HG02763 (cell line): ENCODE data around the gene POLA1.

Experiments used
- ATAC-seq: cut with Tn5 transposase; IDR thresholded peaks from one replicate; pipeline ENCODE4 v1.9.1; 2021; ENCODE audit warnings: mild to moderate bottlenecking, moderate library complexity; ENCODE audit not compliant: unreplicated experiment

POLA1 gene

DNA sequence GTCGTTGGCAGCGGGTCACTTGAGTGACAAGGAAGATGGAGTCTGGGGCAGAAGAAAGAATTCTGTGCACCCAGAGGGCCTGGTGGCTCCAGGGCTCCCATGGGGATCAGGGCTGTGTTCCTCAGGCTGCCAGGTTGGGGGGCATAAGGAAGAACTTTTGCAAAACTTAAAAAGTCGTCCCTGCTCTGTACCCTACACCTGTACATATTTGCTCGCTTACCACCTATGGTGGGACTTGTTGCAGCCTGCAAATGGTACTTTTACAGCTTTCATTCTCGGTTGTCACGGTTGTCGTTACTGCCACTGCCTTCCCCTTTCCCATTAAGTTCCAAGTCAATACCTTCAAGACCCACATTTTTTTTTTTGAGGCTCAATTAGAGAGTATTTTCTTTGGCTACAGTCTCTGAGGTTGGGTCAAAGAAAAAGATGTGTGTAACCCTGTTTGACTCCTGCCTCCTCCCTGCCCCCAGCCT, 312.9 kb downstream of the POLA1 start:
- no peak for ATAC-seq

DNA sequence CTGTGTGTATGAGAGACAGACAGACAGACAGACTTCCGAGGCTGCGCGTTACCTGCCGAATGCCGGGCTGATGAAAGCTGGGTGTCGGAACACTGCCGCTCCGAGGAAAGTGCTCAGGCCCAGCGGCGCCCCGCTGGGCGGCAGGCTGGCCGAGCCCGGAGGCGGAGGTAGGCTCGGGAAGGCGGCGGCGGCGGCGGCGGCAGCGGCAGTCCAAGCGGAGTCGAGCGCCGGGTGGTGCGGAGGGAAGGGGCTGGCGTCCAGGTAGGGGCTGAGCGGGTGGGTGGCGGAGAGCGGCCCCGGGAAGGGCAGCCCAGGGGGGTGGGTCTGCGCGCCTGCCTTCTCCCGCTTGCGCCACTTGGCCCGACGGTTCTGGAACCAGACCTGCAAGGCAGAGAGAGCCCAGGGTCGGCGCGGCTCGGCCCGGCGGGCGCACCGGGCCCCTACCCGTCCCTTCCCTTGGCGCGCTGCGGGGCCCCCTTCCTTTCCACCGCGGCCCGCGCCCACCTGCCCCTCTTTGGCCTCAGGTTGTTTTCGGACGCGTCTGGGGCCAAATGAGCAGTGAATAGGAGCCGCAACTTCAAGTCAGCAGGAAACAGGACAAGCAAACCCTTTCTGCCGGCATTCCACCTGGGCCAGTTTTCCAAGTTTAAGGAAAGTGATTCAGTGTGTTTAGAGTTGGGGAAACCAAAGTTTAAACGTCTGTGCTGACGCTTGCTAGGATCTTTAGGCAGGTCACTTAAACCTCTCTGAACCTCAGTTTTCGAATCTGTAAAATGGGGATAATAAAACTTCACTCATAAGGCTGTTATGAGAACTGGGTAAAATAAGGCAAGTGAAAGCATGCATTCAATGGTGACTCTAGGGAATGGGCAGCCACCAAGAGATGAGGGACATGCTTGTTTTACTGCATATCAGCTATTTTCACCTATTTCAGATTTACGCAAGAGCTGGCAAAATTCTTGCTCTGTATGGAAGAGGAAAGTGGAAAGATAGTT, 313.6 kb downstream of the POLA1 start:
- no peak for ATAC-seq

DNA sequence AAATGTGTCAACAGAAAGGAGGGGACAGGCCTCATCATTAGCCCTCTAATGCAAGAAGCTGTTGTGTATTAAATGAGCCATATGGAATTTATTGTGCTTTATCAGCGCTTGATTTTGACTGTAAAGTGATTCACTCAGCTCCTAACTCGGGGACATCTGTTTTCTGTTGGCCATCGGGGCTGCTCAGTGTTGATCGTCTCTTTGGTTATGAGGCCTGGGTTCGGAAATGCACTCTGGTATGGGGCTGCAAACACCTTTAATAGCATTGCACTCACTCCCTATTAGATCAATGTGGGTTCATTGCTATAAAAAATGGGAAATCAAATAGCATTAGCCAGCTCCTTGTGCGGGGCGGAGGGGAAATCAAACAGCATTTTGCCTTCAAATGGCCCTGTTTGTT, 315.7 kb downstream of the POLA1 start:
- no peak for ATAC-seq

GRCh38 chrX:25010784-25011588, 317.3 kb downstream of the POLA1 start:
- no peak for ATAC-seq

GRCh38 chrX:25011589-25012432, 318.1 kb downstream of the POLA1 start:
- ATAC-seq, result no peak

- no peak for ATAC-seq
These were observed 318.7 kb downstream of the POLA1 start for GRCh38 chrX:25012433-25012735.

DNA sequence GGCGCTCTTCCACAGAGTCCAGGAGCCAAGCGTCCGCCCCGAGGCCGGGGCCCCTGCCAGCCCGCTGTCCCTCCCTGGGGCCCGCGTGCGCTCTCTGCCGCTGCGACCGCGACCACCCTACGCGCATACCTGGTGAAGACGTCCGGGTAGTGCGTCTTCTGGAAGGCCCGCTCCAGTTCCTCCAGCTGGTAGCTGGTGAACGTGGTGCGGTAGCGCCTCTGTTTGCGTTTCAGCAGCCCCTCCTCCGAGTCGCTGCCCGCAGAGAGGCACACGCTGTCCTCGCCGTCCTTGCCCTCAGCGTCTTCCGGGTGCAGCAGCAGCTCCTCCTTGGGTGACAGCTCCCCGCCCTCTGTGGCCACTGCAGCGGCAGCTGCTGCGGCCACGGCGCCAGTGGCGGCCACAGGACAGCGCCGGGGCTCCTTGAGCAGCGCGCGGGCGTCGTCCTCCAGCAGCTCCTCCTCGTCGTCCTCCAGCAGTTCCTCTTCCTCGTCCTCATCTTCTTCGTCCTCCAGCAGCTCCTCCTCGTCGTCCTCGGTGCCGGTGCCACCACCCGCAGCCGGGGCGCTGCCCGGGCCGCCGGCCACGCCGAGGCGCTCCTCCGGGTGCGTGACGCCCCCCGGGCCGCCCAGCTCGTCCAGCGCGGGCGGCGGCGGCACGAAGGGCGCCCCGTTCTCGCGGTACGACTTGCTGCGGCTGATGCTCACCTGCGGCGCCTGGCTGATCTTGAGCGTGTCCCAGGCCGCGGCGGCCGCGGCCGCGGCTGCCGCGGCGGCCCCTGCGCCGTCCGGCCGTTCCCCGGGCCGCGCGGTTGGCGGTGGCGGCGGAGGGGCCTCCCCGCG, 319.3 kb downstream of the POLA1 start:
- ATAC-seq, result no peak

- no peak for ATAC-seq
These were observed 320.1 kb downstream of the POLA1 start for GRCh38 chrX:25013632-25014365.

DNA sequence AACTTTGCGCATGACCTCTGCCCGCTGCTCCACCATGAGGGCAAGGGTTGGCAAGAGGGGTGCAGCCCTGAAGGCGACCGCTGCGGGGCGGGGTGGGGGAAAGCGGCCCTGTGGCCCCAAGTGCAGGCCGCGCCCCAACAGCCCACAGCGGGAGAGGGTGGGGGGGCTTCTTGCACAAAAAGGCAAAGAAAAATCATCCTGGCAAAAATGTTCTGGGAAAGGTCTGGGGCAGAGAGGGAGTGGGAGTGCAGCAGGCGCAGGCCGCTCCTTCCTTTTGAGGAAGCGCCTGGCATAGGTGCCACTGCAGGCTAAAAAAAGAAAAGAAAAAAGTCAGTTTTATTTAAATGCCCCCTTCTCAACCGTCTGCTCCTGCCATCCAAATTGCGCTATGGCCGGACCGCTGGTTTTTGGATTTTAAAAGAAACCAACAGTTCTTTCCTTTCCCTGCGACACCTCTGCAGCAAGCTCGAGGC, 320.7 kb downstream of the POLA1 start:
- no peak for ATAC-seq

DNA sequence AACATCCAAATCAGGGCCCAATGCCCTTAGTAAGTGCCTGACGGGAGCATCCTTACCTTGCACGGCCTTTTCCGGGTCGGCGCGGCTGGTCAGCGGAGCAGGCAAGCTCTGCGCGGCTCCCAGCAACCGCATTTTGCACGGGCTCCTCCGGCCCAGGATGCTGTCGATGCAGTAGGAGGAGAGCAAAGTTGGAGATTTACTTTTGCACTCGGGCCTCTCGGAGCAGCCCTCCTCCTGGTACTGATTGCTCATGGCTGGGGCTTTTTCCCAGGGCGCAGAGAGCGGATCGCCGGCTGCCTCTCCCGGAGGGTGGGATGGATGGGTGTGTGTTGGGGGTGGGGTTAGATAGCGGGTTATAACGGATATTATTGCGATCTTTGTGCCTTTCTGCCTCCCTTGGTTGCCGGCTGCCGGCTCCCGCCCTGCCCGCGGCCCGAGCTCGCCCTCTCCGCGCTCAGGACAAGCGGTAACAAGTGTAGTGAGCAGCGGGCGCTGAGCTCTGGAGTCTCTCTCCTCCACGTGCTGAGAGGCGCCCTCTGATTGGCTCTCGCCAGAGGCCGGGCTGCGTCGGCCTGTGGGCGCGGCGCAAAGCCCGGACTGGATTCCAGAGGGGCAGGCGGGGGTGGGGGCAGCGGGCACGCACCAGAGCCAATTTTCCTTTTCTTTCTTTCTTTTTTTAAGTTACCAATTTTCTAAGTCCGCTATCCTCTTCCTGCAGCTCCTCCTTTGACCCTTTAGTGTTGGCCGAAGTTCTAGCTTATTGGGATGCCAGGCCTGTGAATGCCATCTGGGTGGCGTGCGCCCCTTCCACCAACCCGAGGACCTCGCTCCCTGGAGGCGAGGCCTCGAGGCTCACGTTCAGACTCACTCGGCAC, 322.0 kb downstream of the POLA1 start, which contains the start of gene ARX:
TSS of gene ARX (minus strand) at position 480 of the 875 bp plus-strand sequence. CDS start at position 252, 228 bp downstream.
- ATAC-seq, result peak; percentile 68

- no peak for ATAC-seq
These were observed 322.6 kb downstream of the POLA1 start for GRCh38 chrX:25016361-25016671.

DNA sequence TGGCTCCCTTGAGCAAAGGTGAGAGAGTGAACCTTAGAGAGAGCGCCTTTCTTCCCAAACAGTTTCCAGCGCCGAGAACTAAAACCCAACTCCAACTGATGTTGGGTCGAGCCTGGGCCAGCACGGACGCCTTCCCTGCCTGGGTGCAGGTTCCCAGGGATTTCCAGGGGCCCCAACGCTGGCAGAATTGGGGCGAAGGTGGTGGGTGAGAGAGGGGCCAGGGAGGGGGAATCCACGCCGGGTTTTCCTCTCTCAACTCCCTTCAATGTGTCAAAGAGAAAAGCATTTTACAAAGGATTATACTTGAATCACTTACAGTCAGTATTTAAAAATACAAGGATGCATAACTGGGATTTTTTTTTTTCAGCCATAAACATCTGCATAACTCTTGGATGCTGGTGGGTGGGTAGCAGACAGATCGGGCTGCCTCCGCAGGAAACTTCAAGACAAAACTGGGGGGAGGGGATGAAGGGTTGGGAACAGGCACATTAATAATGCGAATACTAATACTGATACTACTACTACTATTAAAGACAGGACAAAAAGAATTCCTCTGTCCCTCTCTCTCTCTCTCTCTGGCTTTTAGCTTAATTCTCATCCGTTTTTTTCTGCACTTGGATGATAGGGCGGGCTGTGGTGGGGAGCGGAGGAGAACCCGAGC, 323.4 kb downstream of the POLA1 start:
- no peak for ATAC-seq

GRCh38 chrX:25017667-25018247, 324.0 kb downstream of the POLA1 start:
- no peak for ATAC-seq

DNA sequence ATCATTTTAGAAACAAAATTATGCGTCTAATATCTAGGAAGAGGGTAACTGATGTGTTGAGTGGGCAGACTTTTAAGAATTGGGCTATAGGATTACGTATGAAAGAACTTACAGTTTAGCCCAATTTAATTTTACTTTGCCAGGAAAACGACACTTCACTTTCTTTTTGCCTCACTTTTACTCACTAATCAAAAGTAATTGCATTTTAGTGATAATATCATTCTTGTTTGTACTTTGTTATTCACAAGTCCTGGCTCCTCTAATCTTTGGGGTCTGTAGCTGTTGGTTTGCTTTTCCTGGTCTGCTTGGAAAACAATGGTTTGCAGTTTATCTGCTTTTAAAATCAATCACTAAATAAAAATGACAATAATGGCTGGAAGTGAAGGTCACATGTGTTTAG, 325.0 kb downstream of the POLA1 start:
- no peak for ATAC-seq

- no peak for ATAC-seq
These were observed 326.1 kb downstream of the POLA1 start for GRCh38 chrX:25019707-25020390.

DNA sequence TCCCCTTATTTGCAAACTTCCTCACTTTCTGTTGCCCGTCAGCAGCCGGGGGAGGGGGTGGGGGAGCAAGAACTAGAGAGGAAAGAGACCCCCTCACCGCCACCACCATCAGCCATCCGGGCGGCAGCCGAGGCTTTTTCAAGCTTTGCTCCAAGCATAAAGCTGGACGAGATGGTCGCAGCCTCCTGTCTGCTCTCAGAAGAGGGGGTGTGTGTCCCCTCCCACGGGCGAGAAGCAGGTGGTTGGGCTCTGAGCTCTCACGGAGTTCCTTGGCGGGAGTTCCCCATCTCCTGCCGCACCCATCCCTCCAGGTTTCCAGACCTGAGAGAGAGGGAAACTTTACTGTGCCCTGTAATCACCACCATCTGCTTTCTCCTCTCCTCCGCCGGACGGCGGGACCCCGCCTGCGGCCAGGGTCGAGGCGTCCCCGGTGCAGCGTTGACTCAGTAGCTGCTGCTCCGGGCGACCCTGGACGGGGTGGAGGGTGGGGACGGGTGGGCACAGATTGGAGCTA, 326.7 kb downstream of the POLA1 start:
- no peak for ATAC-seq
